ENCODE results near the gene PTPRG. TPM values are rescaled to one million over a fixed set of nuclear protein-coding genes. Genes with fewer than 3 reads are reported as not detected.

PTPRG gene
- total and polyA plus RNA-seq, 11 donors, result 8.0 to 48.5 (median 35.4) TPM

- WGBS, 4 donors, result 71 to 87% (median 80%) methylated on average over 5 of the region's 5 CpGs
- H3K36me3 ChIP-seq, result no peaks in the 10 kb centered on the region
- DNase-seq (no peak), ATAC-seq (peak in 3 of 4 donors; percentile 18 to 69 (median 39))
- H3K27ac ChIP-seq, result peak overlapping the region in 2 of 12 donors; percentile 50 to 66
- no peak overlapping the region for H3K4me3 ChIP-seq
- TF ChIP-seq CTCF (IDR thresholded peaks at IDR 0.05) (no peak), POLR2A (IDR thresholded peaks at IDR 0.05) (no peak)
- no peaks in the 10 kb centered on the region for H3K9me3 ChIP-seq
- intact Hi-C loops (cut with DNase I), result no loop called here
- H3K27me3 ChIP-seq, result no peaks in the 10 kb centered on the region
- H3K4me1 ChIP-seq, result peaks cover 0 to 60% (median 21%) of the 10 kb centered on the region in 12 donors
Observed at GRCh38 chr3:61956236-61956635, 394.9 kb downstream of the PTPRG start.

- H3K9me3 ChIP-seq, result no peaks in the 10 kb centered on the region
- peaks cover 0 to 62% (median 21%) of the 10 kb centered on the region in 12 donors for H3K4me1 ChIP-seq
- ATAC-seq (no peak), DNase-seq (no peak)
- TF ChIP-seq CTCF (IDR thresholded peaks at IDR 0.05), result no peak
- no peak for TF ChIP-seq POLR2A (IDR thresholded peaks at IDR 0.05)
- no peaks in the 10 kb centered on the region for H3K36me3 ChIP-seq
- intact Hi-C loops (cut with DNase I), result no loop called here
- 86 to 91% (median 89%) methylated on average over 2 of the region's 2 CpGs for WGBS, 4 donors
- no peak overlapping the region for H3K4me3 ChIP-seq
- H3K27ac ChIP-seq, result no peak overlapping the region
- H3K27me3 ChIP-seq, result no peaks in the 10 kb centered on the region
Observed at GRCh38 chr3:61957259-61957658, 395.9 kb downstream of the PTPRG start.

GRCh38 chr3:61960976-61961375 lies 399.6 kb downstream of the PTPRG start:
- intact Hi-C loops (cut with DNase I), result no loop called here

GRCh38 chr3:61961900-61962299 lies 400.5 kb downstream of the PTPRG start:
- intact Hi-C loops (cut with DNase I), result no loop called here
- H3K36me3 ChIP-seq, result no peaks in the 10 kb centered on the region
- DNase-seq (no peak), ATAC-seq (no peak)
- 93 to 97% (median 94%) methylated on average over 3 of the region's 3 CpGs for WGBS, 4 donors
- peaks cover 0 to 22% (median 4%) of the 10 kb centered on the region in 12 donors for H3K4me1 ChIP-seq
- TF ChIP-seq POLR2A (IDR thresholded peaks at IDR 0.05) (no peak), CTCF (IDR thresholded peaks at IDR 0.05) (no peak)
- no peaks in the 10 kb centered on the region for H3K27me3 ChIP-seq
- no peaks in the 10 kb centered on the region for H3K9me3 ChIP-seq
- H3K4me3 ChIP-seq, result no peak overlapping the region
- no peak overlapping the region for H3K27ac ChIP-seq

More at GRCh38 chr3:61960976-61961375, 399.6 kb downstream of the PTPRG start:
- H3K27ac ChIP-seq, result no peak overlapping the region
- H3K4me3 ChIP-seq, result no peak overlapping the region
- H3K27me3 ChIP-seq, result no peaks in the 10 kb centered on the region
- H3K36me3 ChIP-seq, result no peaks in the 10 kb centered on the region
- DNase-seq (no peak), ATAC-seq (no peak)
- TF ChIP-seq POLR2A (IDR thresholded peaks at IDR 0.05) (no peak), CTCF (IDR thresholded peaks at IDR 0.05) (no peak)
- H3K9me3 ChIP-seq, result no peaks in the 10 kb centered on the region
- H3K4me1 ChIP-seq, result peaks cover 0 to 27% (median 11%) of the 10 kb centered on the region in 12 donors
